GM19452 (cell line): ENCODE results near the gene SERPINA9.
"Not testable (repeated sequence)": the region's sequence is repeated elsewhere in the genome, so short reads cannot be mapped to it uniquely, and the experiment has no call there.

ENCODE experiments used
- ATAC-seq: cut with Tn5 transposase; IDR thresholded peaks from one replicate; pipeline ENCODE4 v1.9.1; 2021; ENCODE audit not compliant: unreplicated experiment

The SERPINA9 gene

DNA sequence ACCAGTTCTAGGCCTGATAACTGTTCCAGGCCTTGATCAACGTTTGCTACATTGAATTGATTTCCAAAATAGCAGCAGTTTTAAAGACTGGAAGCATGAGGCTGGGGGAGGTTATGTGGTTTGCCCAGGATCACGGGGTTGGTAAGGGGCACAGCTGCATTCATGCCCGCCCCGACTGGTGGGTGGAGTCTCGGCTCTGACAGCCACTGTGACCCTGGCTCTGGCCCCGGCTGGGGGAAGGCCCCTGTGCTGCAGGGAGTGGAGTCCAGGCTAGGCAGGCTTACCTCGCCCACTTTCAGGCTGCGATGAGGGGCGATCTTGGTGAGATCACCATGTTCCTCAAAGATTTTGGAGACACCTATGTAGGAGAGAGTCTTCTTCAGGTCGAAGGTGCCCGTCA is 13.3 kb upstream of the SERPINA9 start:
- ATAC-seq, result no peak

DNA sequence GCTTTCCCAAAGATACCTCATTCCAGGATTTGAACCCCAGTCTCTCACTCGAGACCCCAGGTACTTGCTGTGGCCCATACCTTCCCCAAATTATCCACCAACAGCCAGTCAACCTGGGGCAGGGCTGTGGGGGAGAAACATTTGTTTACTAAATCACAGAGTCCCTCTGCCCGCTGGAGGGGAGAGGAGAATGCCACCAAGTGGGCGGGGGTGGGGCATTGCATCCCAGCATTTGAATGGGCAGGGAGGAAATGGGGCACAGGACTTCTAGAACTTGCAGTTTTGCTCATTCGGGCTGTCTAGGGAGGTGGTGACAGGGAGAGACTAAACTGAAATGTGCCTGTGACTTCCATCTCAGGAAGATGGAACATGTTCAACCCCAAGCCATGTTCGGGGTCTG is 10.9 kb upstream of the SERPINA9 start:
- no peak for ATAC-seq

GRCh38 chr14:94485944-94486841 is 10.2 kb upstream of the SERPINA9 start:
- ATAC-seq, result no peak

DNA sequence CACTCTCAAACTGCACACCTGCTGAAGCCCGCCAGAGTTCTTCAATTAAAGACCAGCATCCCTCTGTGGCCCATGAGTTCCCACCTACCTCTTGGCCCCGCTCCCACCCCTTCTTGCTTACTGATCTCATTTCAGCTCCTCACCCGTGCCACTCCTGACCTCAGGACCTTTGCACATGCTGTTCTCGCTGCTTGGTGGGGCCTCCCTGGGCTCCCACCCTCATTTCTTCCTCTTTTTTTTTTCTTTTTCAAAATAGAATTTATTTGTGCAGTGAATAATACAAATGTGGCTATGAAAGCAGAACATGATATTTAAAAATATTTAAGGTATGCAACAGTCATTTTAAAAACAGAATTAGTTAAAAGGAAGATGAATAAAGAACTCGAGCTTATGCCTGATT is 8.5 kb upstream of the SERPINA9 start:
- no peak for ATAC-seq

- no peak for ATAC-seq
Observed at GRCh38 chr14:94483729-94484275, 7.8 kb upstream of the SERPINA9 start.

GRCh38 chr14:94483071-94483451 is 7.1 kb upstream of the SERPINA9 start:
- ATAC-seq, result peak; percentile 54

DNA sequence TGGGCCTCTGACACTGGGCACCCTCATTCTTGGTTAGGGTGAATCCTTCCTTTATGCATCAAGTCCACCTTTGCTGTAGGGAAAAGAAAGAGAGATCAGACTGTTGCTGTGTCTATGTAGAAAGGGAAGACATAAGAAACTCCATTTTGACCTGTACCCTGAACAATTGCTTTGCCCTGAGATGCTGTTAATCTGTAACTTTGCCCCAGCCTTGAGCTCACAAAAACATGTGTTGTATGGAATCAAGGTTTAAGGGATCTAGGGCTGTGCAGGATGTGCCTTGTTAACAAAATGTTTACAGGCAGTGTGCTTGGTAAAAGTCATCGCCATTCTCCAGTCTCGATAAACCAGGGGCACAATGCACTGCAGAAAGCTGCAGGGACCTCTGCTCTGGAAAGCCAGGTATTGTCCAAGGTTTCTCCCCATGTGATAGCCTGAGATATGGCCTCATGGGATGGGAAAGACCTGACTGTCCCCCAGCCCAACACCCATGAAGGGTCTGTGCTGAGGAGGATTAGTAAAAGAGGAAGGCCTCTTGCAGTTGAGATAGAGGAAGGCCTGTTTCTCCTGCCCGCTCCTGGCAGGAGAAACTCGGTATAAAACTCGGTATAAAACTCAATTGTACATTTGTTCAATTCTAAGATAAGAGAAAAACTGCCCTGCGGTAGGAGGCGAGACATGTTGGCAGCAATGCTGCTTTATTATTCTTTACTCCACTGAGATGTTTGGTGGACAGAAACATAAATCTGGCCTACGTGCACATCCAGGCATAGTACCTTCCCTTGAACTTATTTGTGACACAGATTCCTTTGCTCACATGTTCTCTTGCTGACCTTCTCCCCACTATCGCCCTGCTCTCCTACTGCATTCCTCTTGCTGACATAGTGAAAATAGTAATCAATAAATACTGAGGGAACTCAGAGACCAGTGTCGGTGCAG is 6.4 kb upstream of the SERPINA9 start:
- ATAC-seq, result not testable (repeated sequence)

- no peak for ATAC-seq
Observed at GRCh38 chr14:94481468-94482131, 5.6 kb upstream of the SERPINA9 start.

DNA sequence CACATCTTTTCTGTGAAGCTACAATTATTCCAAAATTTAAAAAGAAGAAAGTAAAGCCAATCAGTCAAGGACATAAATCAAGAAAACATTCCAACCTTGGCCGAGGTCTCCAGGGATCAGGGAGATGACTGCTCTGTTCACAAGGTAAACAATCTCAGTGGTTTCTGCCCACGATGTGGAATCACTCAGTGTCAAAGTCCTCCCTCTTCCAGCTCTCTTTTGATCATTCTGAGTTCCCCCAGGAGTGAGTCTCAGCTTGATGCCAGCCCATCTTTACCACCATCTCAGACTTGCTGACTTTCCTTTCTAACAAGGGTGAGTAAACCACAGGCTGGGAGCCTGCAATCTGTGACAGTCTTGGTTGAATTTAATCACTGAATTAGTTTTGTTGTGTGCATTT is 4.8 kb upstream of the SERPINA9 start:
- no peak for ATAC-seq

- no peak for ATAC-seq
Observed at GRCh38 chr14:94478420-94478819, 2.4 kb upstream of the SERPINA9 start.

DNA sequence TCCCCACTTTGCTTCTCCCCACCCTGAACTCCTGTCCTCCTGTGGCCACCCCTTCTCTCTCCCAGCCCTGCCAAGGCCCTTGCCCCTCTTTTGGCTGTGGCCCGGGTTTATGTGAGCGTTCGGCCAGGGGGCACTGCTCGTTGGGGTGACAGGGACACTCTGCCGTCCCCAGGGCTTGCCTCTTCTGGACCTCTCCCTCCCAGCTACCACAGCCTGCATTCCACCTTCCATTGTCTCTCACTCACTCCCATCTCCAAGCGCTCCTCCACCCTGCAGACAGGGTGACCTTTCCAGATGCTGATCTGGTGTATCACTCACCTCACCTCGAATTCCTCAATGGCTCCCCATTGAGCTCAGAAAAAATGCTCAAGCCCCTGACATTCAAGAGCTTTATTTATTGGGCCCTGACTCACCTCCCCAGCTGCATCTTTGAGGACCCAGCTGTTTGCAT is 1.4 kb downstream of the SERPINA9 start:
- ATAC-seq, result no peak

GRCh38 chr14:94473666-94474410 is 2.2 kb downstream of the SERPINA9 start:
- ATAC-seq, result no peak

GRCh38 chr14:94472842-94473241 is 3.2 kb downstream of the SERPINA9 start:
- no peak for ATAC-seq

DNA sequence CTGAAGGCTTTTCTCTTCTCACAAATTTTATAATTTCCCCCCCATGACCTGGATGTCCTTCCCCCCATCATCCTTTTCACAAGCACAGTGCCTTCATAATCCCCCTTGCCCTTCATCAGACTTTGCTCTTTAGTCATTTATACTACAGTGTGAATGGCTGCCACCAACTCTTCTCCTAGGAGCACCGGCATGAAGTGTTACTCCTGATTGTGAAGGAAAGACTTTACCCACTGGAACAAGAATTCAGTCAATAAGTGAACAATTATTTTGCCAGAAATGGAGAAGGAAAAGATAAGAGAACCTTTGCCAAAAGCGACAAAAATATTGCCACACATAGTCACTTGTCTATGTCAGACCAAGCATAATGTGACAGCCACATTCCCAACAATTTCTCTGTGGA is 5.0 kb downstream of the SERPINA9 start:
- no peak for ATAC-seq

GRCh38 chr14:94470311-94470710 is 5.7 kb downstream of the SERPINA9 start:
- no peak for ATAC-seq

GRCh38 chr14:94469261-94469660 is 6.7 kb downstream of the SERPINA9 start:
- no peak for ATAC-seq

DNA sequence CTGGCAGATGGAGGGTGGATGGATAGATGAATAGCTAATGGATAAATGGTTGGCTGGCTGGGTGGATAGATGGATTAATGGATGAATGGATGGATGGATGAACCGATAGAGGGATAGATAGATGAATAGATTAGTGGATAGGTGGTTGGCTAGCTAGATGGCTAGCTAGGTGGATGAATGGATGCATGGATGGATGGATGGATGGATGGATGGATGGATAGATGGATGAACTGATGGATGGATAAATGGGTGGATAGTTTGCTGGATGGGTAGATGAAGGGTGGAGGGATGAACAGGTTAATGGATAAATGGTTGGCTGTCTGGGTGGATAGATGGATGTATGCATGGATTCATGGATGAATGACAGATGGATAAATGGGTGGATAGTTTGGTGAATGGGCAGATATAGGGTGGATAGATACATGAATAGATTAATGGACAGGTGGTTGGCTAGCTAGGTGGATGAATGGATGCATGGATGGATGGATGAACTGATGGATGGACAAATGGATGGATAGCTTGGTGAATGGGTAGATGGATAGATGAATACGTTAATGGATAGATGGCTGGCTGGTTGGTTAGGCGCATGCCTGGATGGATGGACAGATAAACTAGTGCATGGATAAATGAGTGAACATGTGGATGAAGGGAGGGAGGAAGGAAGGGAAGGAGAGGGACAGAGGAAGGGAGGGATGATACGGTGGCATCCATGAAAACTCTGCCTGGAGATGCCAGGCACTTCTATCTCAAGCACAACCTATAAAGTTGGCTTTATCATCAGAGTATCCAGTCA is 8.1 kb downstream of the SERPINA9 start:
- ATAC-seq, result no peak

DNA sequence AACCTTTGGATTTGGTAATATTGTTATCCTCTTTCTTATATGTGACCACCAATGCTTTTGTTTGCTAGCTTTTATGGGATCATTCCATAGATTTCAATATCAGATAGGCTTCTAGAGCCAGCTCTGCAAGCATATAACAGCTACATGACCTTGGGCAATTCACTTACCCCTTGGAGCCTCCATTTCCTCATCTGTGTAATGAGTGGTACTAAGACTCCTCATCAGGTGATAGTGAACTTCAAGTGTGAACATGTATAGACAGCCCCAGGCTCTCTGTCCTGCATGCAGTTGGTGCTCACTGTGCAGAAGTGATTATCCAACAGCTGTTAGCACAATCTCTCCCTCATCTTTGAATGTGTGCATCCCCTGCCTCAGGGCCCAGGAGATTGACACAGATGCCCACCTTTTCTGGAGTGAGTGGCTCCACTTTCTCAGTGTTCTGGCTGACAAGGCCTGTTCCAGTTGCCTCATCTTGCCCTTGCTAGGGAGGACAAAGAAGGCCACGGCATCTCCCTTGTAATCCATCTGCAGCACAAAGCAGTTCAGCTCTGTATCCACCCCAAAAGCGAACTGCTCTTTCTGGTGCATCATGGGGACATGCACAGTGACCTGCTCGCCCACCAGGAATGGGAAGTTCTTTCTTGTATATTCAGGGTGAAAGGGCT is 9.2 kb downstream of the SERPINA9 start:
- no peak for ATAC-seq

DNA sequence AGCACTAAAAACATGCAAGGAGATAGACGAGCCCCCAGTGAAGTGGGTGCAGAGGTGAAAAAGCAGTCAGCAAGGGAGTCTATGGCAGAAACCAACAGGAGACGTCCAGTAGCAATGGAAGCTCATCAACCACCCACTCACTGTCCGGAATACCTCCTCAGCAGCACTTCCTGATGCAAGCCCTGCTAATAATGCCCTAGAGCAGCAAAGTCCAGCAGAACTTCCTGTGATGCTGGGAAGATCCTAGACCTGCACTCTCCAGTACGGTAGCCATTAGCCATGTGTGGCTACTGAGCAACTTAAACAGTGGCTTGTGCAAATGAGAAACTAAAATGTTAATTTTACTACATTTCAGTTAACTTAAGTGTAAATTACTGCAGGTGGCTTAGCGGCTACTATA is 11.0 kb downstream of the SERPINA9 start:
- no peak for ATAC-seq
